Peyer's patch (tissue), 4 donors: ENCODE data around the gene RNU1-1.
"Not testable (repeated sequence)": the region's sequence is repeated elsewhere in the genome, so short reads cannot be mapped to it uniquely, and the experiment has no call there.

Experiments used
- POLR2A ChIP-seq, 2 donors: fragments of 450-650 bp; IDR thresholded peaks; one replicate each; pipeline ENCODE4 v1.5.1; 2017; ENCODE audit warnings: antibody characterized with exemption in 2 of 2, mild to moderate bottlenecking in 2 of 2, moderate library complexity in 2 of 2
- TF ChIP-seq, protein P1 (sequence below), 6 experiments: fragments of 450-650 bp in 4 of 6; fragments of 200-600 bp in 2 of 6; sonication (generic) in 1 of 6; IDR thresholded peaks; one replicate each; pipeline ENCODE4 v1.5.1; 2017 to 2019; ENCODE audit warnings: antibody characterized with exemption in 6 of 6, mild to moderate bottlenecking in 3 of 6, moderate library complexity in 1 of 6

DNA sequence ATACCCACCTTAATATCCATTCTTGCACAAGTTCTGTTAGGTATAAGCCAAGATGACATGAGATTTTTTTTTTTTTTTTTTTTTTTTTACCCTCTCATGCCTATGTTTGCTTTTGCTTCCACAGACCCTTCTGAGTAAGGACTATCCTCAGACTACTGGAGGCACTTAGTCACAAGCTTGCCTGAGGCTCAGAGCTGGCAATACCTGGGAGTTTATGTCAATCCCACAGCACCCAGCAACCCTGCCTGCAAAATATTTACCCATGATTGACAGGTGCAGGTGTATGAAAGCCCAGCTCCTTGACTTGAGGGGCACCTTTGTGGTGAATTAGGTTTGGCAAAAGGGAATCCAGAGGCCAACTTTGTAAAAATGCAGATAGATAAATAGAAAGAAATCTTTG is 11.7 kb upstream of the RNU1-1 start:
- TF ChIP-seq POLR2A (IDR thresholded peaks at IDR 0.05), result not testable (repeated sequence)
- TF ChIP-seq, protein P1, sequence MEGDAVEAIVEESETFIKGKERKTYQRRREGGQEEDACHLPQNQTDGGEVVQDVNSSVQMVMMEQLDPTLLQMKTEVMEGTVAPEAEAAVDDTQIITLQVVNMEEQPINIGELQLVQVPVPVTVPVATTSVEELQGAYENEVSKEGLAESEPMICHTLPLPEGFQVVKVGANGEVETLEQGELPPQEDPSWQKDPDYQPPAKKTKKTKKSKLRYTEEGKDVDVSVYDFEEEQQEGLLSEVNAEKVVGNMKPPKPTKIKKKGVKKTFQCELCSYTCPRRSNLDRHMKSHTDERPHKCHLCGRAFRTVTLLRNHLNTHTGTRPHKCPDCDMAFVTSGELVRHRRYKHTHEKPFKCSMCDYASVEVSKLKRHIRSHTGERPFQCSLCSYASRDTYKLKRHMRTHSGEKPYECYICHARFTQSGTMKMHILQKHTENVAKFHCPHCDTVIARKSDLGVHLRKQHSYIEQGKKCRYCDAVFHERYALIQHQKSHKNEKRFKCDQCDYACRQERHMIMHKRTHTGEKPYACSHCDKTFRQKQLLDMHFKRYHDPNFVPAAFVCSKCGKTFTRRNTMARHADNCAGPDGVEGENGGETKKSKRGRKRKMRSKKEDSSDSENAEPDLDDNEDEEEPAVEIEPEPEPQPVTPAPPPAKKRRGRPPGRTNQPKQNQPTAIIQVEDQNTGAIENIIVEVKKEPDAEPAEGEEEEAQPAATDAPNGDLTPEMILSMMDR (IDR thresholded peaks at IDR 0.05), result not testable (repeated sequence)
